GM23338 (cell line): Measurements from ENCODE around the gene CDC73. TPM values are rescaled to one million over a fixed set of nuclear protein-coding genes. Genes with fewer than 3 reads are reported as not detected.

Experiments used
- ATAC-seq: fragments of 200-7000 bp; cut with Tn5 transposase; 3 replicates; pipeline ENCODE4 v1.9.1; 2020
- DNase-seq: peaks from one replicate; pipeline ENCODE4 v3.0.0-alpha.2; 2015; ENCODE audit warnings: low spot score
- H2AFZ ChIP-seq: fragments of 200-600 bp; sonication (generic); 2 replicates; pipeline ENCODE4 v1.8.0; 2016; ENCODE audit warnings: antibody characterized with exemption, mild to moderate bottlenecking, moderate library complexity
- H3F3A ChIP-seq: fragments of 200-600 bp; sonication (generic); replicated peaks from 2 replicates; pipeline ENCODE4 v1.8.0; 2017; ENCODE audit warnings: antibody characterized with exemption, mixed run types, low read depth
- H3K27ac ChIP-seq: fragments of 200-600 bp; sonication (generic); 2 replicates; pipeline ENCODE4 v1.6.1; 2016; ENCODE audit warnings: low read depth
- H3K27me3 ChIP-seq: fragments of 200-600 bp; sonication (generic); 2 replicates; pipeline ENCODE4 v1.8.0; 2016; ENCODE audit warnings: mild to moderate bottlenecking, mixed run types, moderate library complexity; ENCODE audit not compliant: insufficient read depth
- H3K36me3 ChIP-seq: fragments of 200-600 bp; sonication (generic); 2 replicates; pipeline ENCODE4 v1.8.0; 2016; ENCODE audit warnings: mild to moderate bottlenecking; ENCODE audit not compliant: insufficient read depth
- H3K4me1 ChIP-seq: fragments of 200-600 bp; sonication (generic); 2 replicates; pipeline ENCODE4 v1.8.0; 2016; ENCODE audit warnings: mild to moderate bottlenecking, moderate library complexity; ENCODE audit not compliant: insufficient read depth
- H3K4me2 ChIP-seq: fragments of 200-600 bp; sonication (generic); 2 replicates; pipeline ENCODE4 v1.7.1; 2017; ENCODE audit warnings: mixed run types
- H3K4me3 ChIP-seq: fragments of 200-600 bp; sonication (generic); 2 replicates; pipeline ENCODE4 v1.6.1; 2016; ENCODE audit warnings: mixed run types
- H3K79me2 ChIP-seq: fragments of 200-600 bp; sonication (generic); replicated peaks from 2 replicates; pipeline ENCODE4 v1.8.0; 2017; ENCODE audit warnings: mild to moderate bottlenecking; ENCODE audit not compliant: insufficient read depth
- H3K9me2 ChIP-seq: fragments of 200-600 bp; sonication (generic); 2 replicates; pipeline ENCODE4 v1.8.0; 2017; ENCODE audit not compliant: insufficient read depth
- H4K20me1 ChIP-seq: fragments of 200-600 bp; sonication (generic); replicated peaks from 2 replicates; pipeline ENCODE4 v1.8.0; 2017; ENCODE audit warnings: mild to moderate bottlenecking; ENCODE audit not compliant: insufficient read depth
- H3K27ac Mint-ChIP-seq: 2 replicates; pipeline ENCODE4 v1.8.0; 2020; ENCODE audit warnings: inconsistent platforms, mild to moderate bottlenecking, moderate library complexity, mixed read lengths
- H3K27me3 Mint-ChIP-seq: 3 replicates; pipeline ENCODE4 v1.8.0; 2022; ENCODE audit warnings: low read depth, mild to moderate bottlenecking, moderate library complexity, mixed read lengths, inconsistent platforms; ENCODE audit not compliant: insufficient read depth, poor library complexity
- H3K36me3 Mint-ChIP-seq: 3 replicates; pipeline ENCODE4 v1.8.0; 2021; ENCODE audit warnings: low read depth, mild to moderate bottlenecking, inconsistent platforms, moderate library complexity, mixed read lengths
- H3K4me1 Mint-ChIP-seq: 3 replicates; pipeline ENCODE4 v1.8.0; 2020; ENCODE audit warnings: mild to moderate bottlenecking, inconsistent platforms, mixed read lengths
- H3K4me3 Mint-ChIP-seq: 3 replicates; pipeline ENCODE4 v1.8.0; 2021; ENCODE audit warnings: moderate library complexity, mild to moderate bottlenecking, inconsistent platforms, mixed read lengths
- H3K9me3 Mint-ChIP-seq: 3 replicates; pipeline ENCODE4 v1.8.0; 2020; ENCODE audit warnings: moderate library complexity, mild to moderate bottlenecking, inconsistent platforms, mixed read lengths
- CREB1 ChIP-seq: fragments of 250-450 bp; sonication (Bioruptor Pico); IDR thresholded peaks from 2 replicates; pipeline ENCODE4 v1.5.0; 2020; ENCODE audit warnings: low read depth, mild to moderate bottlenecking, moderate library complexity
- EZH2 ChIP-seq: fragments of 200-600 bp; sonication (generic); IDR thresholded peaks from one replicate; pipeline ENCODE4 v1.8.0; 2017; ENCODE audit warnings: antibody characterized with exemption, mild to moderate bottlenecking, low read depth; ENCODE audit not compliant: unreplicated experiment
- JUNB ChIP-seq: IDR thresholded peaks from one replicate; pipeline ENCODE4 v1.6.1; 2016; ENCODE audit warnings: antibody characterized with exemption; ENCODE audit not compliant: unreplicated experiment
- NANOG ChIP-seq: IDR thresholded peaks from 2 replicates; pipeline ENCODE4 v1.6.1; 2016; ENCODE audit warnings: antibody characterized with exemption, borderline replicate concordance
- POLR2AphosphoS5 ChIP-seq: IDR thresholded peaks from 2 replicates; pipeline ENCODE4 v1.6.1; 2016; ENCODE audit warnings: antibody characterized with exemption, low read depth
- ZNF114 ChIP-seq: fragments of 250-450 bp; sonication (Bioruptor Pico); IDR thresholded peaks from 2 replicates; pipeline ENCODE4 v1.5.0; 2020; ENCODE audit warnings: mild to moderate bottlenecking, moderate library complexity
- ZNF331 ChIP-seq: fragments of 250-450 bp; sonication (Bioruptor Pico); IDR thresholded peaks from 2 replicates; pipeline ENCODE4 v1.5.0; 2020; ENCODE audit warnings: low read depth, mild to moderate bottlenecking, moderate library complexity
- polyA plus RNA-seq: library from polyadenylated mRNA; unstranded; fragments of >200 nt; fragmentation: Nextera tagmentation; extraction: Ambion mirVana; gene quantifications from 2 replicates; pipeline ENCODE4 v1.2.1, GENCODE V29; 2016
- total RNA-seq: library from RNA; depleted of rRNA; stranded (reverse); fragments of >200 nt; shearing (Covaris generic); gene quantifications from 2 replicates; pipeline ENCODE4 v1.2.3, GENCODE V29; 2014
- TF ChIP-seq, protein P1 (sequence below): IDR thresholded peaks from one replicate; pipeline ENCODE4 v1.6.1; 2018; ENCODE audit warnings: antibody characterized with exemption; ENCODE audit not compliant: unreplicated experiment

The CDC73 gene
- total and polyA plus RNA-seq, 2 experiments from 2014 or later = 40.4 to 63.2 TPM

DNA sequence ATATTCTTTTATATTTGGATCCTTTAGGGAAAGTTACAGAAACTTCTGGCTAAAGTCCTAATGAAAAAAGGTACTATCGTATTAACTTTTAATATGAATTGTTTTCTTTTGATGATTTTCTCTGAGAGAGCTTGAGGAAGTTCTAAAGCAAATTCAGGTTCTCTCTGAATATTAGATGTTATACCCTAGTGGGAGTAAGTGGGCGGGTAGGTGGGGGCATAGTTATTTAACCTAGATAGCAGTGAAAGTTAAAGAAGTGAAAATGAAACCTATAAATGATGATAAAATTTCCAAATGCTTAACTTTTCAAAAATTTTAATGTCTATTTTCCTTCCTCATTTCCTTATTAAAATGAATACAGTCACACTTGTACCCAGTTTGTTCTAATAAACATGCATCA, 90.8 kb downstream of the CDC73 start:
- H3K36me3 ChIP-seq = no peaks in the 10 kb centered on the region; the same call in 1 of the 2 replicates
- H3K36me3 Mint-ChIP-seq = peaks cover 28% of the 10 kb centered on the region
- no peak overlapping the region for H3K27ac ChIP-seq

DNA sequence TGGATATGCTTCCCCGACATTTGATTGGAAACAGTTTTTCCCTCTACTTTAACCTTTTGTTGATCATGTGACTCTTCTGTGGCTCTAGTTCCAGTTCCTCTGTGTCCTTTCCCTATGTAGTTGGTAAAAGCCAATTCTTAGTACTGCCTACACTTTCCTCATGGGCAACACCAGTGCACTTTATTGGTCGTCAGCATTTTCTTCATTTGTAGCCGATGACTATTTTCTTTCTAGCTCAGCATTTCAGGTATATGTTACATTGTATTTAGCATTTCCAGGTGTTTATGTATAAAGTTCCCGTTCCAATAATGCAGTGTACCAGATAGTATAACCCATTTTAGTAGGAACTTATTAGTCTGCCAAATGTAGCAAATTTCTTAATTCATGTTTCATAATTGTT, 92.2 kb downstream of the CDC73 start:
- H3K9me2 ChIP-seq = no peaks in the 10 kb centered on the region
- no peaks in the 10 kb centered on the region; the same call in 1 of the 2 replicates for H3K36me3 ChIP-seq
- H3K4me3 Mint-ChIP-seq = no peak overlapping the region
- H4K20me1 ChIP-seq = no peaks in the 10 kb centered on the region; the same call in 1 of the 2 replicates
- peaks cover 4% of the 10 kb centered on the region for H3K27me3 Mint-ChIP-seq
- no peak overlapping the region for H2AFZ ChIP-seq
- DNase-seq (no peak), ATAC-seq (no peak)
- H3K27me3 ChIP-seq = no peaks in the 10 kb centered on the region
- no peak overlapping the region for H3K4me2 ChIP-seq
- peaks cover 29% of the 10 kb centered on the region for H3K36me3 Mint-ChIP-seq
- peaks cover 34% of the 10 kb centered on the region for H3K4me1 Mint-ChIP-seq
- H3K27ac ChIP-seq = no peak overlapping the region
- H3K9me3 Mint-ChIP-seq = no peaks in the 10 kb centered on the region
- peaks cover 8% of the 10 kb centered on the region; the same call in 1 of the 2 replicates for H3K79me2 ChIP-seq
- no peak overlapping the region for H3K27ac Mint-ChIP-seq
- peaks cover 22% of the 10 kb centered on the region for H3K4me1 ChIP-seq
- no peaks in the 10 kb centered on the region for H3F3A ChIP-seq
- no peak overlapping the region for H3K4me3 ChIP-seq
- TF ChIP-seq, protein P1, sequence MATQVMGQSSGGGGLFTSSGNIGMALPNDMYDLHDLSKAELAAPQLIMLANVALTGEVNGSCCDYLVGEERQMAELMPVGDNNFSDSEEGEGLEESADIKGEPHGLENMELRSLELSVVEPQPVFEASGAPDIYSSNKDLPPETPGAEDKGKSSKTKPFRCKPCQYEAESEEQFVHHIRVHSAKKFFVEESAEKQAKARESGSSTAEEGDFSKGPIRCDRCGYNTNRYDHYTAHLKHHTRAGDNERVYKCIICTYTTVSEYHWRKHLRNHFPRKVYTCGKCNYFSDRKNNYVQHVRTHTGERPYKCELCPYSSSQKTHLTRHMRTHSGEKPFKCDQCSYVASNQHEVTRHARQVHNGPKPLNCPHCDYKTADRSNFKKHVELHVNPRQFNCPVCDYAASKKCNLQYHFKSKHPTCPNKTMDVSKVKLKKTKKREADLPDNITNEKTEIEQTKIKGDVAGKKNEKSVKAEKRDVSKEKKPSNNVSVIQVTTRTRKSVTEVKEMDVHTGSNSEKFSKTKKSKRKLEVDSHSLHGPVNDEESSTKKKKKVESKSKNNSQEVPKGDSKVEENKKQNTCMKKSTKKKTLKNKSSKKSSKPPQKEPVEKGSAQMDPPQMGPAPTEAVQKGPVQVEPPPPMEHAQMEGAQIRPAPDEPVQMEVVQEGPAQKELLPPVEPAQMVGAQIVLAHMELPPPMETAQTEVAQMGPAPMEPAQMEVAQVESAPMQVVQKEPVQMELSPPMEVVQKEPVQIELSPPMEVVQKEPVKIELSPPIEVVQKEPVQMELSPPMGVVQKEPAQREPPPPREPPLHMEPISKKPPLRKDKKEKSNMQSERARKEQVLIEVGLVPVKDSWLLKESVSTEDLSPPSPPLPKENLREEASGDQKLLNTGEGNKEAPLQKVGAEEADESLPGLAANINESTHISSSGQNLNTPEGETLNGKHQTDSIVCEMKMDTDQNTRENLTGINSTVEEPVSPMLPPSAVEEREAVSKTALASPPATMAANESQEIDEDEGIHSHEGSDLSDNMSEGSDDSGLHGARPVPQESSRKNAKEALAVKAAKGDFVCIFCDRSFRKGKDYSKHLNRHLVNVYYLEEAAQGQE = no peak
- TF ChIP-seq ZNF114 (no peak), POLR2AphosphoS5 (no peak), JUNB (no peak), EZH2 (no peak), NANOG (no peak), ZNF331 (CRISPR knock-in tag) (no peak)

More for the DNA sequence above, 90.8 kb downstream of the CDC73 start:
- no peaks in the 10 kb centered on the region for H3K9me3 Mint-ChIP-seq
- peaks cover 33% of the 10 kb centered on the region for H3K4me1 Mint-ChIP-seq
- no peak overlapping the region for H3K4me3 Mint-ChIP-seq
- Histone ChIP-seq H3K9me2 (no peaks in the 10 kb centered on the region), H3K27me3 (no peaks in the 10 kb centered on the region), H3K4me3 (no peak overlapping the region), H3K4me2 (no peak overlapping the region), H3K4me1 (peaks cover 22% of the 10 kb centered on the region), H2AFZ (no peak overlapping the region), H3F3A (no peaks in the 10 kb centered on the region), H3K79me2 (peaks cover 12% of the 10 kb centered on the region; the same call in 1 of the 2 replicates), H4K20me1 (no peaks in the 10 kb centered on the region; the same call in 1 of the 2 replicates)
- no peak for ATAC-seq
- no peak for DNase-seq
- H3K27ac Mint-ChIP-seq = no peak overlapping the region
- TF ChIP-seq, protein P1 = no peak
- no peak for TF ChIP-seq POLR2AphosphoS5
- TF ChIP-seq CREB1 (CRISPR knock-in tag) = no peak
- H3K27me3 Mint-ChIP-seq = peaks cover 4% of the 10 kb centered on the region
